GM12892 (cell line): Measurements from ENCODE around the gene MX2.

Experiments used
- DNase-seq: peaks from one replicate; pipeline ENCODE4 v3.0.0; 2011; ENCODE audit not compliant: insufficient read length
- FAIRE-seq: peaks from 2 replicates; lab custom pipeline; 2011; peaks lifted over from hg19 to GRCh38; lab: Jason Lieb, UNC
- POLR2A ChIP-seq: IDR thresholded peaks from 2 replicates; pipeline ENCODE4 v1.6.1; 2011; ENCODE audit warnings: low read depth, low read length, control low read depth
- POLR2AphosphoS5 ChIP-seq: IDR thresholded peaks from 2 replicates; pipeline ENCODE4 v1.6.1; 2011; ENCODE audit warnings: low read depth, low read length, control low read depth
- TAF1 ChIP-seq: IDR thresholded peaks from 2 replicates; pipeline ENCODE4 v1.6.1; 2011; ENCODE audit warnings: low read depth, mild to moderate bottlenecking, control low read depth, low read length, borderline replicate concordance

The MX2 gene

GRCh38 chr21:41442481-41443186 is 80.8 kb downstream of the MX2 start:
- FAIRE-seq (no peak), DNase-seq (no peak)
- TF ChIP-seq POLR2AphosphoS5 (no peak), POLR2A (peak; percentile 54; the same call in 1 of the 2 replicates), TAF1 (no peak)

DNA sequence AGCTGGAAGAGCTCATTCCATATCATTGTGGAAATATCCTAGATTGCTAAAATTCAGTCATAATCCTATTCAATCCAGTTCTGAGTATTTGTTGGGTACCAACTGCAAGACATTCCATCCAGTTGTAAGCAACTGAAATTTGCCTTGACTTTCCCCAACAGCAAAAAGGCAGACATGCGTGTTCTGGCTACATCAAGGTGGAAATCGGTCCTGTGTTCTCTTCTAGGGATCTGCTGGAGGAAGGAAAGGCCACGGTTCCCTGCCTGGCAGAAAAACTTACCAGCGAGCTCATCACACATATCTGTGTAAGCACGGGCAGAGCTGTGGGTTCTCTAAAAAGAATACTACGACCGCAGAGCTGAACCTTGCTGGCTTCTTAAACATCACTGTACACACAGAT is 81.7 kb downstream of the MX2 start:
- TF ChIP-seq POLR2A (peak; percentile 45), POLR2AphosphoS5 (peak; percentile 65), TAF1 (no peak)
- FAIRE-seq: no peak
- DNase-seq: no peak

DNA sequence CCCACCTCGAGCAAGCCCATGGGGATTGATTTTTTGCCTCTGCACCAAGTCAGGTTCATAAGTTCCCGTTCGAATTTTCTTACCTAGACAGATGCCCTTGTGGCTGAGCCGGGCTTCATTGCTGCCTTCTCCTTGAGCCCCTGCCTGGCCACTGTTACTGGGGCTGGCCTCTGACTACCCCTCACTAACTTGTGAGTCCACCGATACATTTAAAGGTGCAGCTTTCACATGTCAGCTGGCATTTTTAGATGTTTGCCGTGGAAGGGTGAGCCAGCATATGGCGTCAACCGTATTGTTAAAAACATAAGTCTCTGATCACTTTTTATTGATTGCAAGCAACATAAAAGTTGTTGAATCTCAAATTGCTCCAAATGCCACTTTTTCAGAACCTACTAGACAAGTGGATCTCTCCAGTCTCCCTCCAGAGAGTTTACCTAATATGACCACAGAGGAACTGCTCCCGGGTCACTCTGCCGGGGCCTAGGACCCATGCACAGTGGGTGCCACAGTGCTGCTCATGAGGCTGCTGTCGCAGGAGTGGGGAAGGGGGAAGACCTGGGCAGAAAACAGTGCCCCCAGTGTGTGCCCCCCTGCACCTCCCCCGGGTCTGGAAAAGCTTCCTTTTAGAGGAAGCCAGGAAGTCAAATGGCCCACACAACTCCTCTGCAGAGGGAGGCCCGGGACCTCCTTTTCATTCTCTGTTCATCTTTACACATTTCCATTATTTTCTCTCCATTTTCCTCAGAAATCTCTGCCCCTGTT is 83.1 kb downstream of the MX2 start:
- TF ChIP-seq TAF1: no peak
- TF ChIP-seq POLR2A: no peak
- peak; percentile 53; the same call in 1 of the 2 replicates for TF ChIP-seq POLR2AphosphoS5
- DNase-seq: no peak
- FAIRE-seq: no peak

GRCh38 chr21:41445465-41445862 is 83.6 kb downstream of the MX2 start:
- TF ChIP-seq POLR2A (peak; percentile 51; the same call in 1 of the 2 replicates), TAF1 (no peak), POLR2AphosphoS5 (peak; percentile 84; the same call in 1 of the 2 replicates)
- no peak for FAIRE-seq

DNA sequence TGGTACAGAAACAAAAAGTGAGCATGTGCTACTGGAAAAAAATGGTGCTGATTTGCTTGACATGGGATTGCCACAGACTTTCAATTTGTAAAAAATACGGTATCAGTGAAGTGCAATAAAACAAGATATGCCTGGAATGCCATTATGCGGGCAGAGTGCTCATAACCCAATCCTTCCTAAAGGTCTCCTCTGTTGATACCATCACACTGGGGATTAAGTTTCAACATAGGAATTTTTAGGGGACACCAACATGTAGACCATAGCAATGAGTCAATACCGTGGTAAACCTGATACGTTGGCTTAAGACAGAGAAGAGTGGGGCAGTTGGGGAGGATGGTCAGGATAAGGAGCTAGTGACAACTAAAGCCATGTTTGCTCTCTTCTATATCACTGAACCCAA is 84.8 kb downstream of the MX2 start:
- TF ChIP-seq TAF1 (no peak), POLR2A (no peak), POLR2AphosphoS5 (no peak; the same call in 1 of the 2 replicates)
- no peak for FAIRE-seq
- DNase-seq: no peak

More at GRCh38 chr21:41445465-41445862, 83.6 kb downstream of the MX2 start:
- no peak for DNase-seq

- FAIRE-seq (no peak), DNase-seq (no peak)
- TF ChIP-seq TAF1 (no peak), POLR2AphosphoS5 (peak; percentile 64; the same call in 1 of the 2 replicates), POLR2A (peak; percentile 56)
These were observed 85.5 kb downstream of the MX2 start for GRCh38 chr21:41447356-41447755.

- TF ChIP-seq POLR2AphosphoS5 (peak; percentile 90), POLR2A (peak; percentile 72; the same call in 1 of the 2 replicates), TAF1 (no peak)
- FAIRE-seq (no peak), DNase-seq (no peak)
These were observed 87.8 kb downstream of the MX2 start for GRCh38 chr21:41449613-41450012.

DNA sequence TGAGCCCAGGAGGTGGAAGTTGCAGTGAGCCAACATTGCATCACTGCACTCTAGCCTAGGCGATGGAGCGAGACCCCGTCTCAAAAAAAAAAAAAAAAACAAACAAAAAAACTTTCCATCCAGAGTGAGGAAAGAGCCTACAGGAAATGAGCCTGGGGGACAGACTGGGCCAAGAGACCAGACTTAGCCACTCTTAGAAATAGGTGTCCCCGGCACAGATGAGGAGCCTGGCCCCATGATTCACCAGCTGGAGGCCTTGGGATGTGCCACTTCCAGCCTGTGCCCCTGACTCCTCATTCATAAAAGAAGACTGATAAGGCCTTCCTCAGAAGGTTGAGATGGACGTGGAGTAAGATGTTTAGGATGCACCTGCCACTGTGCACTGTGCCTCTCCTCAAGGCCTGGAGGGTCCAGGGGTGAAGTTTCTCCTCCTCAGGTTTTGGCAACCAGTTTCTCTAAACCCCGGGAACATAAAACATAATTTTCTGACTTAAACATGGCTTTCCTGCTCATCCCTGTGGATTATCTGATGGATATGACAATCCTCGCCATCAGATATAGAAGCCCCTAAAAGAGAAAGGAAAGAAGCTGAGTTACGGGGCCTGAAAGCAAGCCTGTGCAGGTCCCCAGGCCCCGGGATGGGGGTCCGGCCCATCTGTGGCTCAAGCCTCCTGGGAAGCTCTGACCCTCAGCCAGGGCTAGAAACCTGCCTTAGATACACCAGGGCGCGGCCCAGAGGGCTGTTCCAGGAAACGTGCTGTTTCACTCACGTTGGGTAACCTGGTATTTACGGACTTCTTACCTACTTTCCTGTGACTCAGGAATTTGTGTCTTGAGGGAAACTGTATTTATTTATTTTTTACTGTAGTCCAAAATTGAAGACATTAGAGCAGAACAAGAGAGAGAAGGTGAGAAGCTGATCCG is 90.2 kb downstream of the MX2 start:
- no peak for TF ChIP-seq TAF1
- TF ChIP-seq POLR2AphosphoS5: 0 out of 2 replicates have a peak, but pooled peaks have one; percentile 16
- TF ChIP-seq POLR2A: no peak; the same call in none of the 2 replicates
- DNase-seq (no peak), FAIRE-seq (no peak)

DNA sequence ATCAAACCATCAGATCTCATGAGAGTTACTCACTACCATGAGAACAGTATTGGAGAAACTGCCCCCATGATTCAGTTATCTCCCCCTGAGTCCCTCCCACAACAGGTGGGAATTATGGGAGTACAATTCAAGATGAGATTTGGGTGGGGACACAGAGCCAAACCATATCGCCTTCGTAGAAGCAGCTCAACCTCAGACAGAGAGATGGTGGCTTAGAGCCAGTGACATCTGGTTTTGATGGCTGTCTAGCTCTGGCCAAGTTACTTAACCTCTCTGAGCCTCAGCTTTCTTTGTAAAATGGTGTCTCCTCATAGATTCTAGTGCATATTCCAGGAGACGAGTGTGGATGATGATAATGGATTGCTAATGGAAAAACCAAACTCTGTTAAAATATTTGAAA is 91.4 kb downstream of the MX2 start:
- no peak for FAIRE-seq
- TF ChIP-seq POLR2A: no peak
- no peak for TF ChIP-seq POLR2AphosphoS5
- TF ChIP-seq TAF1: no peak
- no peak for DNase-seq

GRCh38 chr21:41453761-41454160 is 91.9 kb downstream of the MX2 start:
- TF ChIP-seq POLR2AphosphoS5 (no peak), POLR2A (no peak), TAF1 (no peak)
- FAIRE-seq (no peak), DNase-seq (no peak)

GRCh38 chr21:41458121-41458520 is 96.3 kb downstream of the MX2 start:
- FAIRE-seq (no peak), DNase-seq (no peak)
- TF ChIP-seq TAF1: no peak
- TF ChIP-seq POLR2A: no peak
- no peak for TF ChIP-seq POLR2AphosphoS5
